GM21381 (cell line): ENCODE measurements around the gene RAD51B.
"Not testable (repeated sequence)": the region's sequence is repeated elsewhere in the genome, so short reads cannot be mapped to it uniquely, and the experiment has no call there.

Experiments
- ATAC-seq: cut with Tn5 transposase; IDR thresholded peaks from one replicate; pipeline ENCODE4 v1.9.1; 2021; ENCODE audit warnings: mild to moderate bottlenecking, moderate library complexity; ENCODE audit not compliant: unreplicated experiment

RAD51B gene

GRCh38 chr14:68198713-68199495 lies 379.3 kb downstream of the RAD51B start:
- no peak for ATAC-seq

- no peak for ATAC-seq
Observed at GRCh38 chr14:68199554-68200151, 380.1 kb downstream of the RAD51B start.

- ATAC-seq = no peak
Observed at GRCh38 chr14:68203871-68204270, 384.3 kb downstream of the RAD51B start.

- no peak for ATAC-seq
Observed at GRCh38 chr14:68208218-68208617, 388.6 kb downstream of the RAD51B start.

GRCh38 chr14:68208626-68209317 lies 389.2 kb downstream of the RAD51B start:
- ATAC-seq = no peak

GRCh38 chr14:68210729-68211299 lies 391.2 kb downstream of the RAD51B start:
- ATAC-seq = peak; percentile 90

GRCh38 chr14:68211421-68211820 lies 391.8 kb downstream of the RAD51B start:
- no peak for ATAC-seq

GRCh38 chr14:68211886-68212285 lies 392.3 kb downstream of the RAD51B start:
- ATAC-seq = no peak

GRCh38 chr14:68212361-68212760 lies 392.8 kb downstream of the RAD51B start:
- ATAC-seq = no peak

GRCh38 chr14:68214431-68214830 lies 394.9 kb downstream of the RAD51B start:
- no peak for ATAC-seq

- ATAC-seq = no peak
Observed at GRCh38 chr14:68215629-68216028, 396.1 kb downstream of the RAD51B start.

GRCh38 chr14:68216079-68216478 lies 396.5 kb downstream of the RAD51B start:
- ATAC-seq = no peak

GRCh38 chr14:68216957-68217356 lies 397.4 kb downstream of the RAD51B start:
- ATAC-seq = no peak

- ATAC-seq = no peak
Observed at GRCh38 chr14:68217791-68218340, 398.3 kb downstream of the RAD51B start.

GRCh38 chr14:68219407-68219806 lies 399.8 kb downstream of the RAD51B start:
- no peak for ATAC-seq

- ATAC-seq = not testable (repeated sequence)
Observed at GRCh38 chr14:68221046-68221445, 401.5 kb downstream of the RAD51B start.

GRCh38 chr14:68222154-68222553 lies 402.6 kb downstream of the RAD51B start:
- no peak for ATAC-seq

- no peak for ATAC-seq
Observed at GRCh38 chr14:68222726-68223125, 403.1 kb downstream of the RAD51B start.

- no peak for ATAC-seq
Observed at GRCh38 chr14:68223631-68224030, 404.1 kb downstream of the RAD51B start.

GRCh38 chr14:68225321-68225720 lies 405.7 kb downstream of the RAD51B start:
- ATAC-seq = no peak

- ATAC-seq = no peak
Observed at GRCh38 chr14:68226523-68226922, 406.9 kb downstream of the RAD51B start.
